GM13976 (cell line): ENCODE results near the gene RBM3.

ENCODE experiments used
- DNase-seq: peaks from one replicate; pipeline ENCODE4 v3.0.0; 2012; ENCODE audit warnings: low spot score
- CTCF ChIP-seq: IDR thresholded peaks from 2 replicates; pipeline ENCODE4 v1.5.1; 2012; ENCODE audit warnings: borderline replicate concordance, mild to moderate bottlenecking; ENCODE audit not compliant: insufficient read depth; ENCODE audit errors: extremely low read depth, missing control alignments, control extremely low read depth
- in situ Hi-C: fragments of 300-500 bp; cut with MboI; formaldehyde crosslinking; loops from one replicate; pipeline ENCODE4 v1.12.0; 2022; ENCODE audit warnings: low sequenced_read_pairs, mixed read lengths, inconsistent platforms; ENCODE audit not compliant: unreplicated experiment

The RBM3 gene

GRCh38 chrX:48575642-48576041 lies 1.4 kb downstream of the RBM3 start:
- in situ Hi-C loops = no loop called here
- TF ChIP-seq CTCF = no peak
- no peak for DNase-seq

DNA sequence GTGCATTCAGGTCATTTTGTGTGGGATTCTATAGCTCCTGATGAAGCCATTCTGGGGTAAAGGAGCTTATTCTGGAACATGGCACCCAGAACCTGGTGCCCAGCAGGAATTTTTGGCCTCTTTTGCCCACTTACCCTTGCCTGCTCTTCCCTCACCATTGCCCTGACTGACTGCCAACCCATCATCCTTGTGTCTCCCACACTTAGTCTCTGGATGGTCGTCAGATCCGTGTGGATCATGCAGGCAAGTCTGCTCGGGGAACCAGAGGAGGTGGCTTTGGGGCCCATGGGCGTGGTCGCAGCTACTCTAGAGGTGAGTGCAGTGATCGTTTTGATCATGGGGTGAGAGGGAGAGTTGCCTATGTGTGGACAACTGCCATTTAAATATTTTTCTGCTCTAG lies 1.8 kb downstream of the RBM3 start:
- no peak for TF ChIP-seq CTCF
- in situ Hi-C loops = no loop called here
- DNase-seq = no peak

- in situ Hi-C loops = no loop called here
Measured at GRCh38 chrX:48578661-48579128, 4.4 kb downstream of the RBM3 start.

DNA sequence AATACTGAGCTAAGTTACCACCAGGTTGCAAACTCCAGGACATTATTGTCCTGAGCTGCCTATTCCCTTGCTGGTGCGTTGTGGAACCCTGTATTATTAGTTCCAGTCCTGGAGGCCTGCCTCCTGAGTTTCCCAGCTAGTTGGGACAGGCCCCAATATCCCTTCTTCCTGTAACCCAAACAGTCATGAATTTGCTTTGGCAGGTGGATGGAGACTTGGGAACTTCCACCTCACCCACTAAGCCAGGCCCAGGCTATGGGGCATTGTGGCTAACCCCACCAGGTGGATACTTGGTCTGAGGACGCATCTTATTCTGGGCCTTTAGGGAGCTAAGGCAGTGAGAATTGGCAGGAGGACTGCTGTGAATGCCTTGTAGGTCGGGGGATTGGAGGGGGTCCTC lies 5.0 kb downstream of the RBM3 start:
- DNase-seq = no peak
- in situ Hi-C loops = no loop called here
- no peak for TF ChIP-seq CTCF

More at GRCh38 chrX:48578661-48579128, 4.4 kb downstream of the RBM3 start:
- no peak for DNase-seq
- TF ChIP-seq CTCF = no peak

- TF ChIP-seq CTCF = no peak
- in situ Hi-C loops = no loop called here
- DNase-seq = no peak
Measured at GRCh38 chrX:48580662-48581061, 6.4 kb downstream of the RBM3 start.

DNA sequence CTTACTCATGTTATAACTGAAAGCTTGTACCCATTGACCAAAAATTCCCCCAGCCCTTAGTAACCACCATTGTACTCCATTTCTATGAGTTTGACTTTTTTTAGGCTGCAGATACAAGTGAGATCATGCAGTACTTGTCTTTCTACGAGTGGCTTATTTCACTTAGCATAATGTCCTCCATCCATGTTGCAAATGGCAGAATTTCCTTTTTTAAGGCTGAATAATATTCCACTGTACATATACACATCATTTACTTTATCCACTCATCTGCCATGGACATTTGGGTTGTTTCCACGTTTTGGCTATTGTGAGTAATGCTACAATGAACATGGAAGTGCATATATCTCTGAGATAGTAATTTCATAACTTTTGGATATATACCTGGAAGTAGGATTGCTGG lies 10.4 kb downstream of the RBM3 start:
- in situ Hi-C loops = no loop called here
- DNase-seq = no peak
- TF ChIP-seq CTCF = no peak
